GM19239 (cell line): Measurements from ENCODE around the gene GYPB.
"Not testable (repeated sequence)": the region's sequence is repeated elsewhere in the genome, so short reads cannot be mapped to it uniquely, and the experiment has no call there.

Experiments used
- DNase-seq: peaks from one replicate; pipeline ENCODE4 v3.0.0; 2011; ENCODE audit warnings: low spot score; ENCODE audit not compliant: insufficient read length
- FAIRE-seq: peaks from 2 replicates; lab custom pipeline; 2011; peaks lifted over from hg19 to GRCh38; lab: Jason Lieb, UNC

GYPB gene

DNA sequence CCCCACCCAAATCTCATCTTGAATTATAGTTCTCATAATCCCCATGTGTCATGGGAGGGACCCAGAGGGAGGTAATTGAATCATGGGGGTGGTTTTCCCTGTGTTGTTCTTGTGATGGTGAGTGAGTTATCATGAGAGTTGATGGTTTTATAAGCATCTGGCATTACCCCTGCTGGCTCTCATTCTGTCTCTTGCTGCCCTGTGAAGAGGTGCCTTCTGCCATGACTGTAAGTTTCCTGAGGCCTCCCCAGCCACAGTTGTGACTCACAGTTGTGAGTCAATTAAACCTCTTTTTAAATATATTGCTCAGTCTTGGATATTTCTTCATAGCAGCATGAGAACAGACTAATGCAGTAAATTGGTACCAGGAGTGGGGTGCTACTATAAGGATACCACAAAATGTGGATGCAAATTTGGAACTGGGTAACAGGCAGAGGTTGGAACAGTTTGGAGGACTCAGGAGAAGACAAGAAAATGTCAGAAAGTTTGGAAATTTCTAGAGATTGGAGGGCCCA, 67.7 kb downstream of the GYPB start:
- not testable (repeated sequence) for FAIRE-seq

DNA sequence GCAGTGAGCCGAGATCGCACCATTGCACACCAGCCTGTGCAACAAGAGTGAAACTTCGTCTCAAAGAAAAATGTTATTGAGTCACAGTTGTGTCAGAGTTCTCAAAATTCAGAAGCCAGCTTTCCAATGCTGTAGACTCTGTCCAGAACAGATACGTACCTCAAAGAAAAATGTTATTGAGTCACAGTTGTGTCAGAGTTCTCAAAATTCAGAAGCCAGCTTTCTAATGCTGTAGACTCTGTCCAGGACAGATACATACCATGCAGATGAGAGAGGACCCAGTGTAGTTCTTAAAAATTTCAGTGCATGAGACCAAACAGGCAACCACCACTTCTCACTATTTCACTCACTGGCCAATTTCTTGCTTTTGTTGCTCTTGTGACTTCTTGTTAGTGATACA, 68.2 kb downstream of the GYPB start:
- DNase-seq, FAIRE-seq: not testable (repeated sequence)

More for the DNA sequence above, 67.7 kb downstream of the GYPB start:
- DNase-seq, result not testable (repeated sequence)

DNA sequence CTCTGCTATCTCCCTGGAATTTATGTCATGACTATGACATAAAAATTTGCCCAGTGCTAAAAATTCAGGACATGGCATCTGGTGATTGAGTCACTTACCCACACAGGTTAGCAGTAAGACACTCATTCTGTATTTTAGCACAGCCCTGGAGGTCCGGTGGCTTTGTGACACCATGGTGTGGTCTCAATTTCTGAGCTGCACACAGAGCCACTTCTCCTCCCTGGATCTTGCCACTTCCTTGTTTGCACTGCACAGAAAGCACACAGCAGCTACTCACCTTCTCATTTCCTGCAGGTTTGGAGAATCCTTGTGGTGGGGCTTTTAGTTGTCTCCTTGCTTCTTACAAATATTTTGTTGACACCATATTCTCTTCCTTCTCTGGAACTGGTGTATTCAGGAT, 69.0 kb downstream of the GYPB start:
- DNase-seq, FAIRE-seq: not testable (repeated sequence)

DNA sequence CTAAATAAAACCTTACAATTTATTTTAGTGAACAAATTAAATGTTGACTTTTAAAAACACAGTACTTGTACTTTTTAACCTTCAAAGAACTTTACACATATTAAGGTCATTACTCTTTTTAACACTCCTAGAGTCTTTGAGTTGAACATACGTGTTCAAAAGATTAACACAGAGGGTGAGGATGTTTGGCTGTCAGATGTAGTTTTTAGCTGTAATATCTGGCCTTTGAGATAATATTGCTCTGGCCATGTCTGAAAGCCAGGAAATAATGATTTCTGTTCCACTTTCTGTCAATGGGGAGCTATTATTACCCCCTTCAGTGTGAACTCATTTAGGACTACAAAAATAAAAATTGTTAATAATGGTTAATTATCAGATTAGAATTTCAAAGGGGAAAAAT, 71.7 kb downstream of the GYPB start:
- FAIRE-seq, DNase-seq: not testable (repeated sequence)
